SK-N-SH (cell line): ENCODE measurements around the gene OR52E4.

Source experiments
- EP300 ChIP-seq, 2 experiments: IDR thresholded peaks; 2 replicates each; pipeline versions ENCODE4 v1.4.0 to v1.6.1; 2012; ENCODE audit warnings: borderline replicate concordance in 1 of 2, low read depth in 1 of 2, low read length in 1 of 2
- FOXJ3 ChIP-seq: sonication (generic); formaldehyde crosslinking; IDR thresholded peaks from 2 replicates; pipeline ENCODE4 v1.5.1; 2020; ENCODE audit warnings: mild to moderate bottlenecking, missing genetic modification reagents
- GABPA ChIP-seq: IDR thresholded peaks from 2 replicates; pipeline ENCODE4 v1.4.0; 2012; ENCODE audit warnings: low read depth, mild to moderate bottlenecking
- RCOR1 ChIP-seq: fragments of 150-350 bp; IDR thresholded peaks from 2 replicates; pipeline ENCODE4 v1.6.1; 2017; ENCODE audit warnings: antibody characterized with exemption, low read length
- TAF1 ChIP-seq: IDR thresholded peaks from 2 replicates; pipeline ENCODE4 v1.6.1; 2012; ENCODE audit warnings: low read depth, mild to moderate bottlenecking, low read length, moderate library complexity, borderline replicate concordance
- TF ChIP-seq, protein P1 (sequence below): fragments of 200-600 bp; sonication (generic); IDR thresholded peaks from 2 replicates; pipeline ENCODE4 v1.6.1; 2017; ENCODE audit warnings: antibody characterized with exemption, mild to moderate bottlenecking, moderate library complexity
- TF ChIP-seq, protein P2 (sequence below): IDR thresholded peaks from 2 replicates; pipeline ENCODE4 v1.4.0; 2012; ENCODE audit warnings: low read depth, borderline replicate concordance

GRCh38 chr11:5865826-5866225 lies 14.6 kb upstream of the OR52E4 start:
- TF ChIP-seq FOXJ3 (CRISPR knock-in tag) = no peak
- TF ChIP-seq, protein P1, sequence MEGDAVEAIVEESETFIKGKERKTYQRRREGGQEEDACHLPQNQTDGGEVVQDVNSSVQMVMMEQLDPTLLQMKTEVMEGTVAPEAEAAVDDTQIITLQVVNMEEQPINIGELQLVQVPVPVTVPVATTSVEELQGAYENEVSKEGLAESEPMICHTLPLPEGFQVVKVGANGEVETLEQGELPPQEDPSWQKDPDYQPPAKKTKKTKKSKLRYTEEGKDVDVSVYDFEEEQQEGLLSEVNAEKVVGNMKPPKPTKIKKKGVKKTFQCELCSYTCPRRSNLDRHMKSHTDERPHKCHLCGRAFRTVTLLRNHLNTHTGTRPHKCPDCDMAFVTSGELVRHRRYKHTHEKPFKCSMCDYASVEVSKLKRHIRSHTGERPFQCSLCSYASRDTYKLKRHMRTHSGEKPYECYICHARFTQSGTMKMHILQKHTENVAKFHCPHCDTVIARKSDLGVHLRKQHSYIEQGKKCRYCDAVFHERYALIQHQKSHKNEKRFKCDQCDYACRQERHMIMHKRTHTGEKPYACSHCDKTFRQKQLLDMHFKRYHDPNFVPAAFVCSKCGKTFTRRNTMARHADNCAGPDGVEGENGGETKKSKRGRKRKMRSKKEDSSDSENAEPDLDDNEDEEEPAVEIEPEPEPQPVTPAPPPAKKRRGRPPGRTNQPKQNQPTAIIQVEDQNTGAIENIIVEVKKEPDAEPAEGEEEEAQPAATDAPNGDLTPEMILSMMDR = no peak
- TF ChIP-seq GABPA = no peak
- no peak for TF ChIP-seq EP300 (IDR thresholded peaks at IDR 0.05; ENCODE audit: borderline replicate concordance in 1 of 2, low read depth in 1 of 2, low read length in 1 of 2)
- no peak for TF ChIP-seq TAF1
- no peak for TF ChIP-seq RCOR1
- TF ChIP-seq, protein P2, sequence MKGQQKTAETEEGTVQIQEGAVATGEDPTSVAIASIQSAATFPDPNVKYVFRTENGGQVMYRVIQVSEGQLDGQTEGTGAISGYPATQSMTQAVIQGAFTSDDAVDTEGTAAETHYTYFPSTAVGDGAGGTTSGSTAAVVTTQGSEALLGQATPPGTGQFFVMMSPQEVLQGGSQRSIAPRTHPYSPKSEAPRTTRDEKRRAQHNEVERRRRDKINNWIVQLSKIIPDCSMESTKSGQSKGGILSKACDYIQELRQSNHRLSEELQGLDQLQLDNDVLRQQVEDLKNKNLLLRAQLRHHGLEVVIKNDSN = no peak
